Peyer's patch (tissue), 4 donors: ENCODE measurements around the gene KIF26B.

Source experiments
- CTCF ChIP-seq, 6 experiments: fragments of 450-650 bp in 4 of 6; fragments of 200-600 bp in 2 of 6; sonication (generic) in 1 of 6; IDR thresholded peaks; one replicate each; pipeline ENCODE4 v1.5.1; 2017 to 2019; ENCODE audit warnings: antibody characterized with exemption in 6 of 6, mild to moderate bottlenecking in 3 of 6, moderate library complexity in 1 of 6
- POLR2A ChIP-seq, 2 donors: fragments of 450-650 bp; IDR thresholded peaks; one replicate each; pipeline ENCODE4 v1.5.1; 2017; ENCODE audit warnings: antibody characterized with exemption in 2 of 2, mild to moderate bottlenecking in 2 of 2, moderate library complexity in 2 of 2

GRCh38 chr1:245396615-245397014, 241.8 kb downstream of the KIF26B start:
- no peak for TF ChIP-seq CTCF (IDR thresholded peaks at IDR 0.05)
- no peak for TF ChIP-seq POLR2A (IDR thresholded peaks at IDR 0.05)
